Tibial nerve (tissue), 3 donors: ENCODE measurements around the gene EEPD1.

Experiments
- POLR2A ChIP-seq, 2 donors: fragments of 450-650 bp; IDR thresholded peaks; one replicate each; pipeline ENCODE4 v1.6.1; 2017; ENCODE audit warnings: antibody characterized with exemption in 2 of 2, mild to moderate bottlenecking in 2 of 2, moderate library complexity in 2 of 2
- TF ChIP-seq, protein P1 (sequence below), 5 experiments: fragments of 200-600 bp in 3 of 5; fragments of 450-650 bp in 2 of 5; sonication (generic) in 3 of 5; IDR thresholded peaks; one replicate each; pipeline ENCODE4 v1.5.1; 2016 to 2019; ENCODE audit warnings: antibody characterized with exemption in 5 of 5, mild to moderate bottlenecking in 3 of 5, moderate library complexity in 2 of 5

DNA sequence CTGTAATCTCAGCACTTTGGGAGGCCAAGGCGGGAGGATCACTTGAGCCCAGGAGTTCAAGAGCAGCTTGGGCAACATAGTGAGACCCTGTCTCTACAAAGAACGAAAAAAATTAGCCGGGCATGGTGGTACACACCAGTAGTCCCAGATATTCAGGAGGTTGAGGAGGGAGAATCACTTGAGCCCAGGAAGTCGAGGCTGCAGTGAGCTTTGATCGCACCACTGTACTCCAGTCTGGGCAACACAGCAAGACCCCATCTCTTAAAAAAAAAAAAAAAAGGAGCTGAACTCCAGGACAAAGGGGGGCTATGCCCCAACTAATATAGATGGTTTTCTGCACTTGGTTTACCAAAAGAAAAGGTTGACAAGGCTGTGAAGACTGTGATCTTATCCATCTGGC is 135.4 kb downstream of the EEPD1 start:
- TF ChIP-seq, protein P1, sequence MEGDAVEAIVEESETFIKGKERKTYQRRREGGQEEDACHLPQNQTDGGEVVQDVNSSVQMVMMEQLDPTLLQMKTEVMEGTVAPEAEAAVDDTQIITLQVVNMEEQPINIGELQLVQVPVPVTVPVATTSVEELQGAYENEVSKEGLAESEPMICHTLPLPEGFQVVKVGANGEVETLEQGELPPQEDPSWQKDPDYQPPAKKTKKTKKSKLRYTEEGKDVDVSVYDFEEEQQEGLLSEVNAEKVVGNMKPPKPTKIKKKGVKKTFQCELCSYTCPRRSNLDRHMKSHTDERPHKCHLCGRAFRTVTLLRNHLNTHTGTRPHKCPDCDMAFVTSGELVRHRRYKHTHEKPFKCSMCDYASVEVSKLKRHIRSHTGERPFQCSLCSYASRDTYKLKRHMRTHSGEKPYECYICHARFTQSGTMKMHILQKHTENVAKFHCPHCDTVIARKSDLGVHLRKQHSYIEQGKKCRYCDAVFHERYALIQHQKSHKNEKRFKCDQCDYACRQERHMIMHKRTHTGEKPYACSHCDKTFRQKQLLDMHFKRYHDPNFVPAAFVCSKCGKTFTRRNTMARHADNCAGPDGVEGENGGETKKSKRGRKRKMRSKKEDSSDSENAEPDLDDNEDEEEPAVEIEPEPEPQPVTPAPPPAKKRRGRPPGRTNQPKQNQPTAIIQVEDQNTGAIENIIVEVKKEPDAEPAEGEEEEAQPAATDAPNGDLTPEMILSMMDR (IDR thresholded peaks at IDR 0.05) = no peak
- no peak for TF ChIP-seq POLR2A (IDR thresholded peaks at IDR 0.05)
